Fibroblast of the conjunctiva (primary cell): Measurements from ENCODE around the gene CERS2.

Source experiments
- DNase-seq: peaks from one replicate; pipeline ENCODE4 v3.0.0-alpha.2; 2010; ENCODE audit warnings: low read depth

The CERS2 gene

GRCh38 chr1:150974580-150975478, at the start of gene CERS2:
Gene CERS2, minus strand, starts transcription at chr1:150974835. Its CDS starts 5,745 bp downstream, at chr1:150969090.
- peak; percentile 41 for DNase-seq

GRCh38 chr1:151013518-151013917, 38.9 kb upstream of the CERS2 start:
- no peak for DNase-seq

- DNase-seq, result no peak
Observed at GRCh38 chr1:151012684-151013471, 38.2 kb upstream of the CERS2 start.

GRCh38 chr1:151011154-151011850, 36.7 kb upstream of the CERS2 start:
- no peak for DNase-seq

- no peak for DNase-seq
Observed at GRCh38 chr1:151010346-151010726, 35.7 kb upstream of the CERS2 start.

GRCh38 chr1:151009674-151010345, 35.2 kb upstream of the CERS2 start:
- DNase-seq, result no peak

GRCh38 chr1:151009206-151009587, 34.6 kb upstream of the CERS2 start:
- DNase-seq, result no peak

GRCh38 chr1:151008244-151009205, 33.9 kb upstream of the CERS2 start, which contains the start of gene PRUNE1:
Gene PRUNE1, plus strand, starts transcription at chr1:151008449. Its CDS starts 184 bp downstream, at chr1:151008633.
- DNase-seq, result peak; percentile 97

- no peak for DNase-seq
Observed at GRCh38 chr1:151007853-151008243, 33.2 kb upstream of the CERS2 start.

GRCh38 chr1:151006327-151007052, 31.9 kb upstream of the CERS2 start, which contains the start of gene MINDY1:
Gene MINDY1, minus strand, starts transcription at chr1:151006902. Its CDS starts 4,285 bp downstream, at chr1:151002617.
- peak; percentile 84 for DNase-seq

- DNase-seq, result no peak
Observed at GRCh38 chr1:151005729-151006319, 31.2 kb upstream of the CERS2 start.

GRCh38 chr1:151003180-151003579, 28.5 kb upstream of the CERS2 start:
- DNase-seq, result no peak

- DNase-seq, result no peak
Observed at GRCh38 chr1:151002611-151003010, 28.0 kb upstream of the CERS2 start.

- no peak for DNase-seq
Observed at GRCh38 chr1:151002051-151002450, 27.4 kb upstream of the CERS2 start.

GRCh38 chr1:151001602-151002001, 27.0 kb upstream of the CERS2 start:
- no peak for DNase-seq

- no peak for DNase-seq
Observed at GRCh38 chr1:151000408-151000807, 25.8 kb upstream of the CERS2 start.

- no peak for DNase-seq
Observed at GRCh38 chr1:150999926-151000325, 25.3 kb upstream of the CERS2 start.

GRCh38 chr1:150999051-150999674, 24.5 kb upstream of the CERS2 start:
- no peak for DNase-seq

GRCh38 chr1:150997949-150998348, 23.3 kb upstream of the CERS2 start:
- no peak for DNase-seq
